ENCODE results near the gene LRPPRC.
A peak's percentile ranks its signal among the peaks of the same experiment; 100 is the strongest.
"Not testable (repeated sequence)": the region's sequence is repeated elsewhere in the genome, so short reads cannot be mapped to it uniquely, and the experiment has no call there.

The LRPPRC gene

GRCh38 chr2:43977677-43978375 is 18.0 kb downstream of the LRPPRC start:
- DNase-seq, result no peak

DNA sequence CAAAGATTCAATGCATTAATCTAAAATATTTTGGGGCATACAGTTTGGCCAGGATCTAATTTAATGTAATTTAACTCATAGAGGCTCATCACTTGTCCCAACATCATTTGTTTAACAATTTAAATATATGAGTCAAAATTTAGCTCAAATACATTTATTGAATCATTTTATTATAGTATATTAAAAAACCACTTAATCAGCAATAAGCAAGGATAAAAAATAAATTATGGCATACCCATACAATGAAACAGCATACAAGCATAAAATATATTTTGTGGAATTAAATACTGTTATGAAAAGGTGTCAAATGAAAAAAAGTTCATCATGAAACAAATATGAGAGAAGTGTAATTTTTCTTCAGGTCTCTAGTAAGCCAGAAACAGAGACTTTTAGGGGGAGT is 34.9 kb downstream of the LRPPRC start:
- no peak for DNase-seq

GRCh38 chr2:43958397-43959275 is 37.2 kb downstream of the LRPPRC start:
- DNase-seq, result no peak

DNA sequence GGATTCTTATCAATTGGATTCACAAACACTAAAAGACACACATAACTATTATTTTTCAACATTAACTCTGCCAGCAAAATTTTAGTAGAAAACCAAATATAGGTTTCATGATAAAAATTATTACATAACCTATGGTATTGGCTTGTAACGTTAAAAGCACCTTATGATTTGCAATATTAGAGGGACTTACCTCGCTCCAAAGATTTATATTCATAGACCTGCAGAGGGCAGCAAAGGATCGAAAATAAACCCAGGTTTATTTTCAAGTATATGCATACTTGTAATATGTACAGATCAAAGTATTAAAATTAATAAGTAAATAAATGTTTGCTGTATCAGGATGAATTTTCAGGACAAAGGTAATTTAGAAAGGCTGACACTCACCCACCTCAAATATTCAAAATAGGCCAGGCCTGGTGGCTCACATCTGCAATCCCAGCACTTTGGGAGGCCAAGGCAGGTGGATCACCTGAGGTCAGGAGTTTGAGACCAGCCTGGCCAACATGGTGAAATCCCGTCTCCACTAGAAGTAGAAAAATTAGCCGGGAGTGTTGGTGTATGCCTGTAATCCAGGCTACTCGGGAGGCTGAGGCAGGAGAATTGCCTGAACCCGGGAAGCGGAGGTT is 45.3 kb downstream of the LRPPRC start:
- DNase-seq, result peak; percentile 1 to 55

DNA sequence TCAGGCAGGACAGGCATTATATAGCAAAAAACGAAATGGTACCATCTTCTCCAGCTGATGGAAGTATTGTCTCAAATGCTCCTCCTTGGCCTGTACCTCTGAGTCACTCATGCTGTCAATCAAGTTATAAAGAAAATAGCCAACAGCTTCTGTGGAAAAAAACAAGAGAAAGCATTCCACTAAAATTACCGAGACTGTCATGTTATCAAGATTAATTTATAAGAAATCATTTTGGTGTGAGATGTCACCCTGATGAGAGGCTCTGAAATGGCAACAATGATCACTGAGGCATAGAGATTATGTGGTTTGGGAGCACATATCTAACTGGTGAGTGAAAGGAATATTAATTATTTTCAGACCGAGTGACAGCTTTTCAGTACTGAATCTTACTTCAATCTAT is 47.4 kb downstream of the LRPPRC start:
- DNase-seq, result no peak

- DNase-seq, result no peak
These were observed 49.1 kb downstream of the LRPPRC start for GRCh38 chr2:43946685-43947084.

GRCh38 chr2:43945439-43945838 is 50.4 kb downstream of the LRPPRC start:
- DNase-seq, result no peak

DNA sequence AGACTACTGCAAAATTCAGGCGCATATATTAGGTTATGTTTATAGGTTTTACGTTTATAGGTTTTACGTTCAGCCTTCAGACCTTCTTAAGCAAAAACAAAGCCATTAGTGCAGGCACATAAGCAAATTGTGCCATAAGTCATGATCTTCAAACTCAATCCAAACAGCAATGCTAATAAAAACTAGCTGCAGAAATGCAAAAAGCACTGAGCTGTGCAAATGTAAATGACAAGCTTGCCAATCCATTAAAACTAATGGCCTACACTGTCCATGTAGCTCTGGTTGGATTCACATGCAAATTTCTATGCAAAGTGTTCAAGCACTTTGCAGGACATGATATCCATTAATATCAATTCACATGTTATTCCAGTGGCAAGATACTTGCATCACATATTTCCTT is 50.9 kb downstream of the LRPPRC start:
- no peak for DNase-seq

- no peak for DNase-seq
These were observed 51.9 kb downstream of the LRPPRC start for GRCh38 chr2:43943809-43944452.

DNA sequence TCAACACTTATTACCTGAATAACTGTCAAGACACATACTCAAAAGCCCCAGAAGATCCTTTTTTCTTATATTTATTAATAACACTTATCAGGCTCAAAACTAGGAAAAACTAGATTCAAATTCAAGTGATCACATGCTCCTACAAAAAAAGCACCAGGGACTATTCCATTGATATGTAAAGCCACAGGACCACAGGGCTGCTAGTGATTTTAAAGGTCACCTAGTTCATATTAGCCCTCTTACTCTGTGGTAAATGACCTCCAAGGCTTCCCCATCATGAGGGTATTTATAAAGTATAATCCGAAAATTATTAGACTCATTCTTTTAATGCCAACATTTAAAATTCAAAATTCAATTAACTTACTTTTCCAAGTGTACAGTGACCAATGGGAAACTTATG is 52.5 kb downstream of the LRPPRC start:
- DNase-seq, result no peak

- no peak for DNase-seq
These were observed 52.9 kb downstream of the LRPPRC start for GRCh38 chr2:43942881-43943280.

DNA sequence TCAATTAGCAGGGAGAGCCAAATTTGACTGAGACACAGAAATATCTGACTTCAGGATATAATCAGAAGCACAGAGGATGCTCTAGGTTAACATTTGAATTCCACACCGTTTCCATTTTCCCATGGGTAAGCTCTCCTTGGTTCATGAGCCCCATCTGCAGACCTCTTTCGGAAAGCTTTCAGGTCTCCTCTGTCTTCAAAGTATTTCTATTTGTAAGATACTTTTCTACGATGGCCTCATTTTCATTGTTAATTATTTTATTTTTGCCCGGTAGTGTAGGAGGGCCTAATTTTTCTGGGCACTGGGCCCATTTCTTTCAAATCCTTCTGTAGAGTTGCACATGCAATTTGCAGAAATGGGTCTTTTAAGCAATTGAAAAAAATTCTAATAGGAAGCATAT is 53.8 kb downstream of the LRPPRC start:
- DNase-seq, result no peak

DNA sequence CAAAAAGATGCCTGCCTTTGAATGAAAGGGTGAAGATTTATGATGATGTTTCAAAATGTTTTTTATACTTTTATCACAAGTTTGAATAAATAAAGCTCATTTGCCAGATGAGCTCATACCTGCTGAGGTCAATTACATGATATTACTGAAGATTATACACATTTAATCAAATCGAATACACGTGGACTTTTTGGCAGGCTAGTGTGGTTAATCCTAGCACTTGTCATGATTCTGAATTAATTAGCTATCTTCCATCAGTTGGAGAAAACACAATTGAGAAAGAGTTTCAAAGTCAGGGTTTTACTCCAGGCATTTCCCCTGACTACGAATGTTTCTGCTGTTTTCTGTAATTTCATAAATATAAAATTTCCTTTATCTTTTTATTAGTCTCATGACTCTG is 54.4 kb downstream of the LRPPRC start:
- DNase-seq, result no peak

- no peak for DNase-seq
These were observed 56.0 kb downstream of the LRPPRC start for GRCh38 chr2:43939695-43940256.

DNA sequence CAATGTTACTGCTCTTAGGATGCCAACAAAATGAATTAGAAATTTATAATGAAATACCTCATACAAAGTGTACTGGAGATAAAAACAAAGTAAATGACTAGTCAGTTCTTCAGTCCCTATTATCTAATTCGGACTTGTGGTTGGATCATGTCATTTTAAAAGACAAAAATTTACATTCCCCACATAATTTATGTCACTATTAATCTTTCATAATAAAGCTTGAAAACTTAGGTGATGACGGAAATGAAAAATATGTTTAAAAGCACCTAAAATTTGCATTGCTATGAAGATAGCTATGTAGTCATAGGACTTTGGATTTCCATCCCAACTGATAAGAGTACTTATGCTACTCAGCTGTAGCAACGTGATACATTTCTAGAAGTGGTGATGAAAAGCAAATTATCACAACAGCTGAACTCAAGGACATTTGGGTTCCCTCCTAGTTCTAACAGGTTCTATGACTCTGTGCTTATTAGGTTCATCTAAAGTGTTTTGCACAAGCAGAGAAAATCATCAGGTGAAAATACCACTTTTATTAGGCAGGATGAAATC is 58.4 kb downstream of the LRPPRC start:
- no peak for DNase-seq

- no peak for DNase-seq
These were observed 61.2 kb downstream of the LRPPRC start for GRCh38 chr2:43934567-43934966.

- no peak for DNase-seq
These were observed 64.5 kb downstream of the LRPPRC start for GRCh38 chr2:43931293-43931692.

DNA sequence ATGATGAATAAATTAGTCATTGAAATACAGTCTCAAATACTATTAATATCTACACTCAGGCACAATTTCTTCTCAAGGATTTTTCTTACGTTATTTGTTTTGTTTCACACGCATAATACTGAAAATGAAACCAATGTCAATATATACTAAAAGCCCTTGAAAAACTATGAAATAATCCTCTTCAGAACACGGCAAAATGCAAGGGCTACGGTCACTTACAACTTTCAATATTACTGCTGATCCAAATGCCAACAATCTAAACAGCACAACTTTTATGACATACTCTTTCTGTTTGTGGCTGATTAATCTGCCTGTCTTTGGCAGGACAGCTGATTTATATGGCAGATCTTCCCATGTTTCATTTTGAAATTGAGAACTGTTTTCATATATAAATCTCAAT is 68.3 kb downstream of the LRPPRC start:
- no peak for DNase-seq

DNA sequence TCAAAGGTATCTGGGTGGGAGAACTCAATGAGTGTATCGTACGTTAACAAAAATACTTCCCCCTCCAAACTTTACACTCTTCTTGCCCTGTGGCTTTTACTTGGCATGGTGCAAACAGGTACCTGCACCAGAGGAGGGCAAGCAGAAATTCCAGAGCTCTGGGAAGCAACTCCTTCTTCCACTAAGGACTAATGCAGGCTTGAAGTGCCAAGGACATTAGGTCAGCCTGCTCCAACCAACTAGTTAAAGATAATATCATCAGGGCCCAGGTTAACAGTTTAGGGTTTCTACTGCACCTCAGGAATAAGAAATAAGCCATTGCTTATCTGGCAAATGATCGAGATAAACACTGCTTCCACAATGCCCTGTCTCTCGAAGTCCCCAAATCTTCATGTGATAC is 70.4 kb downstream of the LRPPRC start:
- no peak for DNase-seq

GRCh38 chr2:43924463-43924862 is 71.3 kb downstream of the LRPPRC start:
- no peak for DNase-seq

DNA sequence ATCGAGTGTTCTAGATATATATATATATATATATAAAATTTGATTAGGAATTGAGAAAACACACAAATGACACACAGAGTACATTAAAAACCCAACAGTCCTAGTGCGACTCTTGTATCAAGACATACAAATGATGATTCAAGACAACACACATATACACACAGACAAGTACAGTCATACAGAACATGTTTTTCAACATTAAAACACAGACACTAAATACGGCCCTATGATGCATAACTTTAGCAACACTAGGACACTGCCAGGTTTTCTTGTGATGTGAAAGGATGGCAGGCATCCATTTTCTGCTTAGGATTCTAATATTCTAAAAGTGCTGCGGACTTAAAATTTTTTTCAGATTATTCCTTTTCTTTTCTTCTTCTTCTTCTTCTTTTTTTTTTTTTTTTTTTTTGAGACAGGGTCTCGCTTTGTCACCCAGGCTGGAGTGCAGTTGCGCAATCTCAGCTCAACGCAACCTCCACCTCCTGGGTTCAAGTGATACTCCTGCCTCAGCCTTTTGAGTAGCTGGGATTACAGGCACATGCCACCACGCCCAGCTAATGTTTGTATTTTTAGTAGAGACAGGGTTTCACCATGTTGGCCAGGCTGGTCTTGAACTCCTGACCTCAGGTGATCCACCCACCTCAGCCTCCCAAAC is 84.5 kb downstream of the LRPPRC start:
- DNase-seq, result not testable (repeated sequence)

DNA sequence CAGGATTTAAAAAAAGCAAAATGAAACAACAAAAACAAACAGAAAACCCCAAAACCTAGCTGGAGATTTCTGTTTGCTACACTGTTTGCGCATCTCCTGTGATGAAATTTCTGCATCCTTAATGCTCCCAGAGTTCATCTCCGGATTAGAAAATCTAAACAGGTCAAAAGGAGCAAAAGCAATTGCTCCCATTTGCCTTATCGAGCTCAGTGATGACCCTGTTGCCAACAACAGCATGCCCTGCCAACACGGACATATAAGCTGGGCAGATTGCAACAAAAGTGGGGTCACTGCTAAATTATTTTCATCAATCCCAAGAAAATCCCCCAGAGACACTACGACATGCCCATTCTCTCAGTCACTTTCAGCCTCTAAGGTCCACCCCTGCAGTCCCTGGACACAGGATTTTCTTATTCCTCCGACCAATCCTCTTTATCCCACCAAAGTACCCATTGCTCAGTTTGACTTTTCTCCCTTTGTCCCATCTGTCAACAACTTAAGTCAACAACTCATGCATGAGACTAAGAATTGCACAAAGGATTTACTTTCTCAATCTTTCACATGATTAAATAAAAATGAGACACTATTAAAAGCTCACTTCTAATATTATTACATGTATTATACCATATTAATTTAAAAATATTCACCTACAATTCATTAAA is 89.2 kb downstream of the LRPPRC start:
- no peak for DNase-seq
